ENCODE data around the gene COBL. TPM values are rescaled to one million over a fixed set of nuclear protein-coding genes. Genes with fewer than 3 reads are reported as not detected.

COBL gene
- total and polyA plus RNA-seq, 2 donors (not counting 3 experiments of a cell fraction or from before 2014, with no cell fraction given): 0.11 TPM; not detected in 1

- ChIA-PET POLR2A (no interaction called here), CTCF (no interaction called here)
- H3K27ac ChIP-seq (ENCODE audit: insufficient read depth, low read depth, low read length): no peak overlapping the region
- dilution Hi-C loops (cut with MboI; ENCODE audit: extremely low pct_ligation_motif_present, low sequenced_read_pairs): no loop called here
- H3K4me2 ChIP-seq (ENCODE audit: insufficient read depth, low read length): no peak overlapping the region
- TF ChIP-seq FOS (IDR thresholded peaks at IDR 0.05; ENCODE audit: borderline replicate concordance, insufficient read depth, low read length): no peak
- TF ChIP-seq CTCF (IDR thresholded peaks at IDR 0.05; ENCODE audit: extremely low read depth in 1 of 2, insufficient read depth in 1 of 2, low read depth in 1 of 2, low read length in 2 of 2): no peak
- TF ChIP-seq POLR2A (IDR thresholded peaks at IDR 0.05; ENCODE audit: low read depth, low read length): no peak
- no peak for TF ChIP-seq MYC (IDR thresholded peaks at IDR 0.05; ENCODE audit: low read depth, low read length)
- TF ChIP-seq GATA2 (IDR thresholded peaks at IDR 0.05; ENCODE audit: insufficient read depth, insufficient read length, low read depth, low read length): no peak
- no peak for TF ChIP-seq POLR2AphosphoS5 (IDR thresholded peaks at IDR 0.05; ENCODE audit: insufficient read depth, low read depth, low read length)
- no peak for TF ChIP-seq EZH2 (IDR thresholded peaks at IDR 0.05; ENCODE audit: borderline replicate concordance, low read depth, low read length, severe bottlenecking)
- TF ChIP-seq MAX (IDR thresholded peaks at IDR 0.05; ENCODE audit: insufficient read depth, insufficient read length): no peak
- TF ChIP-seq JUN (IDR thresholded peaks at IDR 0.05; ENCODE audit: borderline replicate concordance, insufficient read depth, insufficient read length, low read depth): no peak
- no TSS peak for BruUV-seq (replicated peaks)
- H3K9me3 ChIP-seq (replicated peaks; ENCODE audit: control insufficient read depth, insufficient read depth, low read length): no peaks in the 10 kb centered on the region
- FAIRE-seq: no peak
- no peak overlapping the region for H3K9ac ChIP-seq (replicated peaks; ENCODE audit: extremely low read depth, insufficient read depth, low read length)
- H3K27me3 ChIP-seq (ENCODE audit: control insufficient read depth in 2 of 2, insufficient read depth in 2 of 2, low read length in 2 of 2): peaks cover 2 to 8% of the 10 kb centered on the region in 2 experiments
- H3K36me3 ChIP-seq (ENCODE audit: control insufficient read depth in 2 of 2, extremely low read depth in 1 of 2, insufficient read depth in 2 of 2, low read length in 2 of 2): no peaks in the 10 kb centered on the region
- DNase-seq (ENCODE audit: low read depth, low spot score): no peak
- H2AFZ ChIP-seq (ENCODE audit: low read depth, low read length): no peak overlapping the region
- no peak overlapping the region for H3K4me3 ChIP-seq (replicated peaks in 1 of 3; ENCODE audit: insufficient read depth in 1 of 3, low read depth in 1 of 3, low read length in 3 of 3)
- intact Hi-C loops (cut with micrococcal nuclease): no loop called here
- no peaks in the 10 kb centered on the region for H3K9me1 ChIP-seq (replicated peaks; ENCODE audit: control insufficient read depth, extremely low read depth, insufficient read depth, low read length)
- no peaks in the 10 kb centered on the region for H4K20me1 ChIP-seq (replicated peaks; ENCODE audit: control insufficient read depth, extremely low read depth, insufficient read depth, low read length)
- H3K4me1 ChIP-seq (ENCODE audit: control insufficient read depth, extremely low read depth, insufficient read depth, low read length): no peaks in the 10 kb centered on the region
- no peaks in the 10 kb centered on the region for H3K79me2 ChIP-seq (ENCODE audit: control insufficient read depth, insufficient read depth, low read length)
Observed at GRCh38 chr7:51005074-51005473, 311.5 kb downstream of the COBL start.
